A673 (cell line): Measurements from ENCODE around the gene DNLZ.

Experiments
- CTCF ChIP-seq: fragments of 300-800, 200-600 bp; sonication (generic); conservative IDR thresholded peaks from 2 replicates; pipeline ENCODE4 v1.5.1; 2017; ENCODE audit warnings: low read depth, mild to moderate bottlenecking, antibody characterized with exemption, low read length, moderate library complexity, mixed read lengths
- EZH2 ChIP-seq: fragments of 200-600 bp; sonication (generic); IDR thresholded peaks from 2 replicates; pipeline ENCODE4 v1.6.1; 2017; ENCODE audit warnings: borderline replicate concordance, low read depth, mild to moderate bottlenecking, mixed read lengths, antibody characterized with exemption, low read length; ENCODE audit not compliant: poor library complexity, severe bottlenecking

DNA sequence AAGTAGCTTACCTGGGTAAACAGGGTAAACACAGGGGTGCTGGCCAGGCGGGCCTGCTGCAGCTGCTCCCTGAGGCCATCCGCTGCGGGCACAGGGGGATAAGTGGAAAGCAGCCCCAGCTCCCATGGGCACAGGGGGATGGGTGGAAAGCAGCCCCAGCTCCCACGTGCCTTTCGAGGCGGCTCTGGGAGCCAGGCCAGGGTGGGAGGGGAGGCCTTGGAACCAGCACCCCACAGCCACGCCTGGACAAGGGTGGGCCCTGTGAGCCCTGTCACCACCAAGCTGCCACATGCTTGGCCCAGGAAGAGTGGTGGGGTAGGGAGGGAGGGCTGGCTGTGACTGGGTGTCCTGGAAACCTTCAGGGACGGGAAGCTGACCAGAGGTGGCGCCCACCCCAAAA lies 17.8 kb upstream of the DNLZ start:
- TF ChIP-seq CTCF (no peak), EZH2 (no peak)
